AG04450 (cell line): Measurements from ENCODE around the gene TBC1D2. TPM values are rescaled to one million over a fixed set of nuclear protein-coding genes. Genes with fewer than 3 reads are reported as not detected.

Experiments
- CTCF ChIA-PET: fragments of 300-600, 350-600 bp; formaldehyde crosslinking; extraction: SDS; loops from one replicate; lab custom pipeline; 2022; ENCODE audit warnings: antibody characterized with exemption, inconsistent platforms; lab: Charles Lee
- POLR2A ChIA-PET: fragments of 350-600 bp; formaldehyde crosslinking; extraction: SDS; loops from one replicate; lab custom pipeline; 2021; ENCODE audit warnings: antibody characterized with exemption, inconsistent platforms; lab: Yijun Ruan, JAX
- DNase-seq: peaks from one replicate; pipeline ENCODE4 v3.0.0-alpha.2; 2011; ENCODE audit warnings: low read depth, low spot score
- H3K27ac ChIP-seq: one replicate; pipeline ENCODE4 v1.5.1; 2012; ENCODE audit warnings: low read depth, low read length, control low read depth
- H3K27me3 ChIP-seq: one replicate; pipeline ENCODE4 v1.6.0; 2012; ENCODE audit warnings: low read length; ENCODE audit not compliant: control insufficient read depth, insufficient read depth
- H3K4me3 ChIP-seq: 2 replicates; pipeline ENCODE4 v1.5.1; 2011; ENCODE audit warnings: mild to moderate bottlenecking, low read depth, low read length, control low read depth
- H3K9me3 ChIP-seq: 2 replicates; pipeline ENCODE4 v1.5.1; 2012; ENCODE audit warnings: low read length; ENCODE audit not compliant: control insufficient read depth, insufficient read depth
- CTCF ChIP-seq: IDR thresholded peaks from 2 replicates; pipeline ENCODE4 v1.5.1; 2011; ENCODE audit warnings: low read depth, low read length, control low read depth, inconsistent platforms
- polyA plus RNA-seq: library from polyadenylated mRNA; depleted of rRNA; stranded (reverse); fragments of >200 nt; gene quantifications from 2 replicates; pipeline ENCODE4 v1.2.3, GENCODE V29; 2011

The TBC1D2 gene
- polyA plus RNA-seq, 1 experiment = 17.2 TPM

GRCh38 chr9:98189412-98189811 is 66.0 kb downstream of the TBC1D2 start:
- Histone ChIP-seq H3K27me3 (peaks cover 7% of the 10 kb centered on the region), H3K4me3 (no peak overlapping the region), H3K27ac (no peak overlapping the region), H3K9me3 (no peaks in the 10 kb centered on the region)
- ChIA-PET CTCF (interaction anchor here (0.6 kb wide), 1 partner anchor 573 kb away, joined by 5 read pairs; no protein-coding TSS in a partner anchor), POLR2A (no interaction called here)
- no peak for TF ChIP-seq CTCF
- DNase-seq = no peak

- TF ChIP-seq CTCF = no peak
- ChIA-PET POLR2A (interaction anchor here (0.7 kb wide), 1 partner anchor 82 kb away, joined by 5 read pairs; no protein-coding TSS in a partner anchor), CTCF (interaction anchor here (1.1 kb wide), 1 partner anchor 19 kb away, joined by 3 read pairs; no protein-coding TSS in a partner anchor)
- H3K4me3 ChIP-seq = no peak overlapping the region
- DNase-seq = no peak
- peaks cover 7% of the 10 kb centered on the region for H3K27me3 ChIP-seq
- H3K27ac ChIP-seq = no peak overlapping the region
- H3K9me3 ChIP-seq = no peaks in the 10 kb centered on the region
These were observed 67.5 kb downstream of the TBC1D2 start for GRCh38 chr9:98187926-98188325.

- H3K27ac ChIP-seq = no peak overlapping the region
- no peak for TF ChIP-seq CTCF
- peaks cover 5% of the 10 kb centered on the region for H3K27me3 ChIP-seq
- no peak for DNase-seq
- no peaks in the 10 kb centered on the region for H3K9me3 ChIP-seq
- no peak overlapping the region for H3K4me3 ChIP-seq
- ChIA-PET CTCF (no interaction called here), POLR2A (no interaction called here)
These were observed 69.2 kb downstream of the TBC1D2 start for GRCh38 chr9:98186236-98186635.

- no peak overlapping the region for H3K4me3 ChIP-seq
- ChIA-PET CTCF (no interaction called here), POLR2A (no interaction called here)
- H3K27me3 ChIP-seq = peaks cover 3% of the 10 kb centered on the region
- H3K9me3 ChIP-seq = no peaks in the 10 kb centered on the region
- H3K27ac ChIP-seq = no peak overlapping the region
- DNase-seq = no peak
- no peak for TF ChIP-seq CTCF
These were observed 69.8 kb downstream of the TBC1D2 start for GRCh38 chr9:98185611-98186171.

- Histone ChIP-seq H3K27me3 (peaks cover 3% of the 10 kb centered on the region), H3K9me3 (no peaks in the 10 kb centered on the region), H3K4me3 (no peak overlapping the region), H3K27ac (no peak overlapping the region)
- DNase-seq = no peak
- no peak for TF ChIP-seq CTCF
- POLR2A ChIA-PET = no interaction called here
- CTCF ChIA-PET = no interaction called here
These were observed 70.4 kb downstream of the TBC1D2 start for GRCh38 chr9:98185021-98185567.
